Mesenchymal stem cell (in vitro differentiated cells and primary cell): ENCODE measurements around the gene ASXL1.

Source experiments
- DNase-seq: peaks from one replicate; pipeline ENCODE4 v3.0.0-alpha.2; 2013
- H2AFZ ChIP-seq: one replicate; pipeline ENCODE4 v1.6.1; 2013; ENCODE audit warnings: low read depth, mild to moderate bottlenecking, control low read depth, inconsistent platforms, low read length, moderate library complexity
- H2AK5ac ChIP-seq: 2 replicates; pipeline ENCODE4 v1.6.1; 2013; ENCODE audit warnings: low read length, moderate library complexity, mild to moderate bottlenecking, inconsistent platforms; ENCODE audit not compliant: severe bottlenecking
- H2BK120ac ChIP-seq: one replicate; pipeline ENCODE4 v1.6.1; 2013; ENCODE audit warnings: low read depth, mild to moderate bottlenecking, inconsistent platforms, low read length, moderate library complexity
- H2BK12ac ChIP-seq, 2 experiments: one replicate each; pipeline ENCODE4 v1.6.1; 2013; ENCODE audit warnings: inconsistent platforms in 2 of 2, low read length in 2 of 2, mild to moderate bottlenecking in 2 of 2, moderate library complexity in 2 of 2, control low read depth in 1 of 2
- H2BK15ac ChIP-seq: one replicate; pipeline ENCODE4 v1.6.1; 2013; ENCODE audit warnings: mild to moderate bottlenecking, low read depth, inconsistent platforms; ENCODE audit not compliant: poor library complexity, severe bottlenecking
- H2BK5ac ChIP-seq: 2 replicates; pipeline ENCODE4 v1.6.1; 2013; ENCODE audit warnings: low read depth, mild to moderate bottlenecking, low read length, control low read depth, inconsistent platforms; ENCODE audit not compliant: poor library complexity, severe bottlenecking
- H3K14ac ChIP-seq, 2 experiments: one replicate each; pipeline ENCODE4 v1.6.1; 2013; ENCODE audit warnings: inconsistent platforms in 2 of 2, low read length in 2 of 2, control low read depth in 1 of 2, mild to moderate bottlenecking in 1 of 2, moderate library complexity in 1 of 2
- H3K18ac ChIP-seq, 2 experiments: one replicate each; pipeline ENCODE4 v1.6.1; 2013; ENCODE audit warnings: inconsistent platforms in 2 of 2, low read length in 2 of 2, control low read depth in 1 of 2, low read depth in 1 of 2, mild to moderate bottlenecking in 1 of 2
- H3K23ac ChIP-seq, 2 experiments: one replicate each; pipeline ENCODE4 v1.6.1; 2013; ENCODE audit warnings: inconsistent platforms in 2 of 2, low read length in 2 of 2, mild to moderate bottlenecking in 2 of 2, moderate library complexity in 2 of 2, control low read depth in 1 of 2
- H3K27ac ChIP-seq: 2 replicates; pipeline ENCODE4 v1.5.1; 2013; ENCODE audit warnings: mild to moderate bottlenecking, moderate library complexity, low read length, control low read depth, inconsistent platforms; ENCODE audit not compliant: poor library complexity, severe bottlenecking
- H3K27me3 ChIP-seq, 2 experiments: 2 replicates each; pipeline versions ENCODE4 v1.6.1 to v1.7.0; 2013; ENCODE audit warnings: low read length in 2 of 2, mild to moderate bottlenecking in 2 of 2, moderate library complexity in 2 of 2, control low read depth in 1 of 2, inconsistent platforms in 1 of 2; ENCODE audit not compliant: control insufficient read depth in 1 of 2, insufficient read depth in 1 of 2
- H3K36me3 ChIP-seq, 2 experiments: 2 replicates each; pipeline versions ENCODE4 v1.6.1 to v1.7.0; 2013; ENCODE audit warnings: low read length in 2 of 2, control low read depth in 1 of 2, inconsistent platforms in 1 of 2, low read depth in 1 of 2, mild to moderate bottlenecking in 1 of 2; ENCODE audit not compliant: insufficient read depth in 2 of 2, control insufficient read depth in 1 of 2
- H3K4ac ChIP-seq, 2 experiments: one replicate each; pipeline ENCODE4 v1.6.1; 2013; ENCODE audit warnings: inconsistent platforms in 2 of 2, low read length in 2 of 2, mild to moderate bottlenecking in 2 of 2, moderate library complexity in 2 of 2, control low read depth in 1 of 2, low read depth in 1 of 2
- H3K4me1 ChIP-seq: 2 replicates; pipeline ENCODE4 v1.6.1; 2013; ENCODE audit warnings: low read depth, low read length, control low read depth; ENCODE audit not compliant: control insufficient read depth, insufficient read depth
- H3K4me2 ChIP-seq: 2 replicates; pipeline ENCODE4 v1.6.1; 2013; ENCODE audit warnings: low read length, mild to moderate bottlenecking, inconsistent platforms; ENCODE audit not compliant: poor library complexity, severe bottlenecking
- H3K4me3 ChIP-seq, 2 experiments: 2 replicates each; pipeline versions ENCODE4 v1.5.1 to v1.7.0; 2013; ENCODE audit warnings: low read length in 2 of 2, mild to moderate bottlenecking in 2 of 2, control low read depth in 1 of 2, low read depth in 1 of 2; ENCODE audit not compliant: insufficient read depth in 1 of 2
- H3K79me1 ChIP-seq: replicated peaks from 2 replicates; pipeline ENCODE4 v1.6.1; 2013; ENCODE audit warnings: mild to moderate bottlenecking, control low read depth, low read length, inconsistent platforms; ENCODE audit not compliant: poor library complexity, severe bottlenecking
- H3K9ac ChIP-seq: 2 replicates; pipeline ENCODE4 v1.7.0; 2013; ENCODE audit warnings: mild to moderate bottlenecking, low read length, moderate library complexity
- H3K9me3 ChIP-seq: 2 replicates; pipeline ENCODE4 v1.7.0; 2013; ENCODE audit warnings: mild to moderate bottlenecking, low read length; ENCODE audit not compliant: control insufficient read depth
- H4K8ac ChIP-seq: one replicate; pipeline ENCODE4 v1.6.1; 2013; ENCODE audit warnings: inconsistent platforms, mild to moderate bottlenecking, low read length, moderate library complexity
- H4K91ac ChIP-seq: one replicate; pipeline ENCODE4 v1.6.1; 2013; ENCODE audit warnings: mild to moderate bottlenecking, low read length, inconsistent platforms
- WGBS: methylation state at CpG from one replicate; pipeline ENCODE4 v1.1.7; 2013; ENCODE audit warnings: mixed read lengths; 5-methylcytosine and 5-hydroxymethylcytosine counted together

The ASXL1 gene

DNA sequence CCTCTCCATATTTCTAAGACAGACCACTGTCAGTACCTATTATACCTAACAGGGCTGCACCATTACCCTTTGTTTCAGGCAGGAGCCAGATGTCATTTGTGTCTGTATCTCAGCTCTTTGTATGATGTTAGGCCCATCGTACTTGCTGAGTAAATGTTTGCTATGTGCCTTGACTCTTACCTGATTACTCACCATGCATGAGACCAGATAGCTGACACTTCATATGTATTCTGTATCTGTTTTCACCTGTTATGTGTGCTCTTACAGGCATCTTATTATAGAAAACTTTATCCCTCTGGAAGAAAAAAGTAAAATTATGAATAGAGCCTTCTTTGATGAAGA lies 31.7 kb upstream of the ASXL1 start:
- peak overlapping the region; percentile 24 for H2AK5ac ChIP-seq
- H4K91ac ChIP-seq = no peak overlapping the region
- H2BK15ac ChIP-seq = no peak overlapping the region
- H3K14ac ChIP-seq = no peak overlapping the region
- H3K27me3 ChIP-seq = no peaks in the 10 kb centered on the region
- H3K36me3 ChIP-seq = peaks cover 11 to 46% of the 10 kb centered on the region in 2 experiments
- no peak overlapping the region for H2BK5ac ChIP-seq
- no peak overlapping the region for H2BK120ac ChIP-seq
- H3K27ac ChIP-seq = peak overlapping the region; percentile 74
- no peak overlapping the region for H3K4me2 ChIP-seq
- no peak overlapping the region for H3K4ac ChIP-seq
- no peak overlapping the region for H4K8ac ChIP-seq
- 100% methylated on average over 1 of the region's 1 CpG for WGBS
- no peak overlapping the region for H2AFZ ChIP-seq
- peaks cover 13% of the 10 kb centered on the region for H3K79me1 ChIP-seq
- H3K18ac ChIP-seq = peak overlapping the region in 1 of 2 experiments; percentile 12
- no peak overlapping the region for H3K4me3 ChIP-seq
- H3K9me3 ChIP-seq = no peaks in the 10 kb centered on the region
- H2BK12ac ChIP-seq = peak overlapping the region in 1 of 2 experiments; percentile 82
- no peak overlapping the region for H3K23ac ChIP-seq
- H3K9ac ChIP-seq = no peak overlapping the region
- H3K4me1 ChIP-seq = peaks cover 10% of the 10 kb centered on the region
- peak; percentile 26 for DNase-seq

DNA sequence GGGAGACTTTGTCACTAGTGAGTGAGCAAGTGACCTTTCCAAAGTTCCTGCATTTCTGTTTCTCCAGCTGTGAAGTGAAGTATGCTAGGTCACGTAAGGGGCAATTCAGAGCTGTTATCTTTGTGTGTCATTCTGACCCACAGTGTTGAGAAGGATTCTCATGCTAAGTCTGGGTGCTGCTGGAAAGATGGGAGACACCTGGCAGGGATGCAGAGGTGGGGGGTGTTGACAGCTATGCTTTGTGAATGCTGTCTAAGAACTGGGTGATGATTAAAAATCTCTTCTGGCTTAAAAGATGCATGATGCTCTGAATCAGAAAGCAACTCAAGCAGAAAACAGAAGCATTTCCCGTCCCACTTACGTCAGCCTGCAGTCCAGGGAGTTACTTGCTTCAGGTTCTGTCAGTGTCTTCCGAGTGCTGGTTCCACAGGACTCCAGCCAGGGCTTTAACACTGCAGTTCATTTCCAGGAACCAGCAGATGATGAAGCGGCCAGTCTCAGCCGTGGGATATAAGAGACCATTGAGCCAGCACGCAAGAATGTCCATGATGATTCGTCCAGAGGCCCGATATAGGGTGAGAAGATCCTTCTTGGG lies 30.9 kb upstream of the ASXL1 start:
- Histone ChIP-seq H2BK5ac (no peak overlapping the region), H3K18ac (no peak overlapping the region), H3K9me3 (no peaks in the 10 kb centered on the region), H2AFZ (no peak overlapping the region), H3K14ac (no peak overlapping the region), H3K27ac (peak overlapping the region; percentile 74), H3K9ac (no peak overlapping the region), H3K79me1 (peaks cover 17% of the 10 kb centered on the region), H3K4me1 (peaks cover 12% of the 10 kb centered on the region), H4K91ac (no peak overlapping the region), H4K8ac (no peak overlapping the region), H3K4ac (no peak overlapping the region), H2BK120ac (no peak overlapping the region), H3K36me3 (peaks cover 18 to 48% of the 10 kb centered on the region in 2 experiments), H3K23ac (no peak overlapping the region), H3K4me2 (peak overlapping the region; percentile 26), H2BK12ac (no peak overlapping the region), H3K4me3 (no peak overlapping the region), H3K27me3 (no peaks in the 10 kb centered on the region), H2AK5ac (no peak overlapping the region), H2BK15ac (no peak overlapping the region)
- DNase-seq = peak; percentile 88
- 65% methylated on average over 7 of the region's 9 CpGs for WGBS

DNA sequence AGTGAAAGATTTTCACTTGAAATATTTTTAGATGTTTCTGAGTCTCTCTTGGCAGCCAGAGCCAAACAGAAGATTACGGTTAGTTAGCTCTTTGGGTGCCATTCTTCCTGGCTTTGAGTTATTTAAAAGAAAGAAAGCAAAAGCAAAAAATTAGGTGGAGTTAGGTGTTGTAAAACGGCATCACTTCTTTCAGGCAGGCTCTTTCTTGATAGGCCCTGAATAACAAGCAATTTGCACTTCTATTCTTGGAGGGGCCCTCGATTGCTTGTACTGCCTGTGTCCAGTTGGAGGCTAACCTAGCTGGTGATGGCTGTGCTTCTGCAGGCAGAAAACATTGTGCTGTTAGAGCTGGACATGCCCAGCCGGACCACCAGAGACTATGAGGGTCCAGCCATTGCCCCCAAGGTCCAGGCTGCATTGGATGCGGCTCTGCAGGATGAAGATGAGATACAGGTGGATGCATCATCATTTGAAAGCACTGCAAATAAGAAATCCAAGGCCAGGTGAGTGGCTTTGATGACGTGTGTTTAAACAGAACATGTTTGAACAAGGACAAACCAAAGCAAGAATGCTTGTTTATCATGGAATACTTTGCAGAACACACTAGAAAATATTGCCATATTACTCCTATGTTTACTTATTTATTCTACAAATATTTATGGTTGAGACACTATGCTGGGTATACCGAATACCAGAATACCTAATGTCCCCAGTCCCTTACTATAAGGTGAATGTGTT lies 28.1 kb upstream of the ASXL1 start:
- no peak for DNase-seq
- H2AFZ ChIP-seq = no peak overlapping the region

DNA sequence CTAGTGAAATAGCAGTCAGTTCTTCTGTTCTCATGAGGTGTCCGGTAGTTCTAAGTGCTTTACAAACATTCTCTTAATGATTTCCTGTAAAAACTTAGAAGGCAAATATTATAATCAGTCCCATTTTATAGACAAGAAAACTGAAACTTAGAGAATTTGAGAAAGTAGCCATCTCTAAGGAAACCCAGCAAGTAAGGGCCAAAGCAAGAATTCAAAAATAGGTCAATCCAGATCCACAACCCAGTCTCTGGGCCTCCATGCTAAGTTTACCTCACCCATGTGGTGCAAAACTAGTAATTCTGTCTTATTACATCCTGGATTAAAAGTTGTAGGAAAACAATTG lies 27.6 kb upstream of the ASXL1 start:
- Histone ChIP-seq H4K8ac (no peak overlapping the region), H3K4me1 (peaks cover 13% of the 10 kb centered on the region), H3K9ac (no peak overlapping the region), H3K23ac (no peak overlapping the region), H3K4me2 (no peak overlapping the region), H4K91ac (no peak overlapping the region), H3K4ac (no peak overlapping the region), H3K4me3 (no peak overlapping the region), H2BK15ac (no peak overlapping the region), H3K36me3 (peaks cover 25 to 62% of the 10 kb centered on the region in 2 experiments), H3K27me3 (no peaks in the 10 kb centered on the region), H3K27ac (no peak overlapping the region), H2BK120ac (no peak overlapping the region), H3K9me3 (no peaks in the 10 kb centered on the region), H2AFZ (no peak overlapping the region), H2BK5ac (no peak overlapping the region), H3K14ac (no peak overlapping the region), H2BK12ac (no peak overlapping the region), H3K18ac (no peak overlapping the region), H2AK5ac (no peak overlapping the region), H3K79me1 (peaks cover 15% of the 10 kb centered on the region)
- DNase-seq = no peak
- no CpG with 5 or more reads among the region's 1 CpG for WGBS

More for the DNA sequence above, 28.1 kb upstream of the ASXL1 start:
- 98% methylated on average over 5 of the region's 7 CpGs for WGBS
- peaks cover 15% of the 10 kb centered on the region for H3K79me1 ChIP-seq
- no peak overlapping the region for H4K8ac ChIP-seq
- H3K4me1 ChIP-seq = peaks cover 13% of the 10 kb centered on the region
- peaks cover 25 to 62% of the 10 kb centered on the region in 2 experiments for H3K36me3 ChIP-seq
- H2BK5ac ChIP-seq = no peak overlapping the region
- H3K9ac ChIP-seq = no peak overlapping the region
- no peak overlapping the region for H3K18ac ChIP-seq
- H4K91ac ChIP-seq = no peak overlapping the region
- no peaks in the 10 kb centered on the region for H3K9me3 ChIP-seq
- H3K4me3 ChIP-seq = no peak overlapping the region
- H2AK5ac ChIP-seq = no peak overlapping the region
- no peak overlapping the region for H3K27ac ChIP-seq
- H2BK15ac ChIP-seq = no peak overlapping the region
- no peak overlapping the region for H2BK12ac ChIP-seq
- no peak overlapping the region for H3K14ac ChIP-seq
- no peak overlapping the region for H2BK120ac ChIP-seq
- no peak overlapping the region for H3K23ac ChIP-seq
- no peak overlapping the region for H3K4ac ChIP-seq
- H3K27me3 ChIP-seq = no peaks in the 10 kb centered on the region
- H3K4me2 ChIP-seq = no peak overlapping the region
